K562 (cell line): ENCODE results near the gene PTPRO. TPM values are rescaled to one million over a fixed set of nuclear protein-coding genes. Genes with fewer than 3 reads are reported as not detected.

Experiments
- ATAC-seq: fragments of 200-7000 bp; cut with Tn5 transposase; 3 replicates; pipeline ENCODE4 v1.9.1; 2020; ENCODE audit warnings: moderate library complexity
- BruUV-seq: library from RNA; stranded (reverse); fragments of 400-500 nt; replicated peaks from 2 replicates; lab custom pipeline; 2021; lab: Mats Ljungman, UMichigan
- CTCF ChIA-PET: fragments of 300-600 bp; formaldehyde crosslinking; extraction: SDS; loops from one replicate; lab custom pipeline; 2021; ENCODE audit warnings: low intra/inter-chr PET ratio; lab: Yijun Ruan, JAX
- POLR2A ChIA-PET: fragments of 300-600, 350-650 bp; sonication (Branson Sonifier 250); formaldehyde crosslinking; extraction: SDS; loops from one replicate; lab custom pipeline; 2021; ENCODE audit warnings: antibody characterized with exemption, inconsistent platforms; lab: Yijun Ruan, JAX
- DNase-seq, 4 experiments: peaks; one replicate each; pipeline versions ENCODE4 v3.0.0 to v3.0.0-alpha.2; 2011 to 2018; ENCODE audit warnings: low spot score in 3 of 4, mixed read lengths in 3 of 4; ENCODE audit errors: extremely low read depth in 1 of 4
- FAIRE-seq: peaks from 2 replicates; lab custom pipeline; 2011; peaks lifted over from hg19 to GRCh38; lab: Jason Lieb, UNC
- H2AFZ ChIP-seq: 2 replicates; pipeline ENCODE4 v1.6.0; 2011; ENCODE audit warnings: low read depth, low read length, control low read depth, inconsistent platforms
- H3K27ac ChIP-seq: fragments of 200-600 bp; 3 replicates; pipeline ENCODE4 v1.8.0; 2011; ENCODE audit warnings: low read depth, mild to moderate bottlenecking, control low read depth, inconsistent platforms, low read length, moderate library complexity, mixed read lengths; ENCODE audit errors: extremely low read depth
- H3K27me3 ChIP-seq, 2 experiments: fragments of 300-600 bp in 1 of 2; 2 replicates in 1 of 2; 3 replicates in 1 of 2; pipeline versions ENCODE4 v1.6.0 to v1.8.0; 2011; ENCODE audit warnings: inconsistent platforms in 2 of 2, low read length in 2 of 2, mild to moderate bottlenecking in 1 of 2, mixed read lengths in 1 of 2, moderate library complexity in 1 of 2; ENCODE audit not compliant: control insufficient read depth in 2 of 2, insufficient read depth in 2 of 2
- H3K36me3 ChIP-seq: fragments of 300-600 bp; 3 replicates; pipeline ENCODE4 v1.8.0; 2011; ENCODE audit warnings: mild to moderate bottlenecking, low read length, inconsistent platforms; ENCODE audit not compliant: control insufficient read depth, insufficient read depth
- H3K4me1 ChIP-seq, 2 experiments: fragments of 200-600 bp in 1 of 2; replicated peaks in 1 of 2; 2 replicates in 1 of 2; 3 replicates in 1 of 2; pipeline versions ENCODE4 v1.5.1 to v1.8.0; 2011; ENCODE audit warnings: inconsistent platforms in 2 of 2, low read length in 2 of 2, mild to moderate bottlenecking in 1 of 2, mixed read lengths in 1 of 2, moderate library complexity in 1 of 2; ENCODE audit not compliant: control insufficient read depth in 2 of 2, insufficient read depth in 2 of 2
- H3K4me2 ChIP-seq: 2 replicates; pipeline ENCODE4 v1.6.1; 2011; ENCODE audit warnings: low read length, control low read depth, inconsistent platforms, mixed read lengths; ENCODE audit not compliant: insufficient read depth
- H3K4me3 ChIP-seq: fragments of 200-600 bp; sonication (generic), shearing (Covaris generic); 2 replicates; pipeline ENCODE4 v1.5.1; 2016; ENCODE audit warnings: control low read depth, inconsistent platforms
- H3K79me2 ChIP-seq: fragments of 200-600 bp; 3 replicates; pipeline ENCODE4 v1.8.0; 2011; ENCODE audit warnings: low read length, inconsistent platforms; ENCODE audit not compliant: control insufficient read depth, insufficient read depth
- H3K9ac ChIP-seq, 2 experiments: 2 replicates each; pipeline versions ENCODE4 v1.6.0 to v1.6.1; 2011; ENCODE audit warnings: low read depth in 2 of 2, low read length in 2 of 2, control low read depth in 1 of 2, inconsistent platforms in 1 of 2, mild to moderate bottlenecking in 1 of 2, mixed read lengths in 1 of 2; ENCODE audit not compliant: insufficient read depth in 1 of 2
- H3K9me1 ChIP-seq: one replicate; pipeline ENCODE4 v1.6.0; 2011; ENCODE audit warnings: inconsistent platforms, mild to moderate bottlenecking, low read length, moderate library complexity; ENCODE audit not compliant: control insufficient read depth, insufficient read depth
- H3K9me3 ChIP-seq: replicated peaks from 2 replicates; pipeline ENCODE4 v1.5.1; 2011; ENCODE audit warnings: low read depth, low read length, inconsistent platforms; ENCODE audit not compliant: control insufficient read depth, insufficient read depth
- H4K20me1 ChIP-seq: replicated peaks from 2 replicates; pipeline ENCODE4 v1.6.1; 2011; ENCODE audit warnings: low read length, inconsistent platforms, mixed read lengths; ENCODE audit not compliant: control insufficient read depth, insufficient read depth
- CCAR2 ChIP-seq: fragments of 200-400 bp; formaldehyde crosslinking; IDR thresholded peaks from 2 replicates; pipeline ENCODE4 v1.6.1; 2017; ENCODE audit warnings: mild to moderate bottlenecking, low read depth, low read length
- CREB1 ChIP-seq, 2 experiments: sonication (generic) in 1 of 2; formaldehyde crosslinking in 1 of 2; IDR thresholded peaks; 2 replicates each; pipeline versions ENCODE4 v1.6.1 to v1.8.0; 2012 to 2022; ENCODE audit warnings: inconsistent platforms in 1 of 2, mild to moderate bottlenecking in 1 of 2, missing genetic modification reagents in 1 of 2, moderate library complexity in 1 of 2
- CREB3 ChIP-seq: fragments of 450-650 bp; conservative IDR thresholded peaks from 2 replicates; pipeline ENCODE4 v1.6.1; 2016; ENCODE audit warnings: missing genetic modification characterization, low read depth, mild to moderate bottlenecking, missing compliant biosample characterization, moderate library complexity
- E2F4 ChIP-seq: sonication (generic); formaldehyde crosslinking; IDR thresholded peaks from 2 replicates; pipeline ENCODE4 v1.8.0; 2022; ENCODE audit warnings: mild to moderate bottlenecking, low read depth, missing genetic modification reagents
- HDAC2 ChIP-seq: fragments of 450-650 bp; IDR thresholded peaks from 2 replicates; pipeline ENCODE4 v1.6.1; 2016; ENCODE audit warnings: mild to moderate bottlenecking
- MYC ChIP-seq, 2 experiments: fragments of 250-450 bp in 1 of 2; sonication (Bioruptor Pico) in 1 of 2; IDR thresholded peaks; 2 replicates each; pipeline versions ENCODE4 v1.5.1 to v1.6.1; 2012 to 2021; ENCODE audit warnings: low read depth in 2 of 2, borderline replicate concordance in 1 of 2, improper control_type of control experiment in 1 of 2, low read length in 1 of 2, mild to moderate bottlenecking in 1 of 2, moderate library complexity in 1 of 2
- SMAD4 ChIP-seq: fragments of 250-450 bp; sonication (Bioruptor Pico); conservative IDR thresholded peaks from 2 replicates; pipeline ENCODE4 v1.8.0; 2021; ENCODE audit warnings: inconsistent platforms, mild to moderate bottlenecking, moderate library complexity
- ZNF232 ChIP-seq: sonication (generic); formaldehyde crosslinking; IDR thresholded peaks from 2 replicates; pipeline ENCODE4 v1.8.0; 2022; ENCODE audit warnings: mild to moderate bottlenecking, missing genetic modification reagents
- ZNF239 ChIP-seq: fragments of 250-450 bp; sonication (Bioruptor Pico); IDR thresholded peaks from 2 replicates; pipeline ENCODE4 v1.4.0; 2020; ENCODE audit warnings: mild to moderate bottlenecking
- ZNF586 ChIP-seq: fragments of 450-650 bp; formaldehyde crosslinking; conservative IDR thresholded peaks from 2 replicates; pipeline ENCODE4 v1.4.0; 2020; ENCODE audit warnings: mild to moderate bottlenecking, moderate library complexity
- ZNF589 ChIP-seq: fragments of 200-800 bp; sonication (Bioruptor generic); IDR thresholded peaks from 2 replicates; pipeline ENCODE4 v1.6.1; 2016; ENCODE audit warnings: low read depth, missing genetic modification characterization, missing compliant biosample characterization
- ZNF79 ChIP-seq: fragments of 250-450 bp; sonication (Bioruptor Pico); IDR thresholded peaks from 2 replicates; pipeline ENCODE4 v1.4.0; 2020; ENCODE audit warnings: low read depth, mild to moderate bottlenecking, moderate library complexity
- WGBS: fragments of 100-300 bp; shearing (Covaris generic); methylation state at CpG from one replicate; pipeline ENCODE4 v1.1.6; 2016; ENCODE audit warnings: low coverage, mixed read lengths; ENCODE audit not compliant: insufficient coverage; ENCODE audit errors: missing lambda C conversion rate; 5-methylcytosine and 5-hydroxymethylcytosine counted together
- in situ Hi-C: fragments of 300-500 bp; cut with MboI; formaldehyde crosslinking; loops from 4 replicates; pipeline ENCODE4 v1.15.0; 2018; ENCODE audit warnings: inconsistent platforms, mixed read lengths
- intact Hi-C: fragments of 100-400 bp; cut with micrococcal nuclease; formaldehyde crosslinking; loops from 2 replicates; pipeline ENCODE4 v1.14.2; 2022
- polyA plus RNA-seq, 8 experiments: library from polyadenylated mRNA; depleted of rRNA in 4 of 8; stranded (reverse) in 5 of 8; unstranded in 3 of 8; fragments of >200 nt; fragmentation: Nextera tagmentation in 2 of 8; fragmentation: Illumina TruSeq in 1 of 8; extraction: Ambion mirVana in 2 of 8; extraction: Trizol in 1 of 8; gene quantifications; 2 replicates each; pipeline versions ENCODE4 v1.2.1 to v1.2.3, GENCODE V29; 2011 to 2014; ENCODE audit warnings: inconsistent platforms in 1 of 8, missing spikeins in 1 of 8
- total RNA-seq, 7 experiments: library from RNA; depleted of rRNA in 6 of 7; stranded (reverse); fragments of >200 nt in 6 of 7; fragmentation: Illumina TruSeq in 2 of 7; extraction: Trizol in 2 of 7; gene quantifications; 2 replicates each; pipeline versions ENCODE4 v1.2.1 to v1.2.3, GENCODE V29; 2011 to 2021; ENCODE audit warnings: low replicate concordance in 1 of 7
- TF ChIP-seq, protein P1 (sequence below): sonication (generic); formaldehyde crosslinking; IDR thresholded peaks from 2 replicates; pipeline ENCODE4 v1.8.0; 2022; ENCODE audit warnings: mild to moderate bottlenecking, missing genetic modification reagents
- TF ChIP-seq, protein P2 (sequence below): fragments of 450-650 bp; IDR thresholded peaks from one replicate; pipeline ENCODE4 v1.6.1; 2018; ENCODE audit warnings: mild to moderate bottlenecking, moderate library complexity; ENCODE audit not compliant: partially characterized antibody

The PTPRO gene
- total and polyA plus RNA-seq, 9 of the 15 experiments (the other 6 are each of a cell fraction or from before 2014, with no cell fraction given): 0.22 TPM; not detected in 8

- Histone ChIP-seq H3K9ac (no peak overlapping the region), H3K27ac (no peak overlapping the region), H4K20me1 (no peaks in the 10 kb centered on the region), H3K36me3 (no peaks in the 10 kb centered on the region), H3K4me2 (no peak overlapping the region), H3K4me3 (no peak overlapping the region), H3K4me1 (no peaks in the 10 kb centered on the region), H3K9me1 (no peaks in the 10 kb centered on the region), H3K27me3 (no peaks in the 10 kb centered on the region), H3K9me3 (no peaks in the 10 kb centered on the region), H2AFZ (no peak overlapping the region), H3K79me2 (no peaks in the 10 kb centered on the region)
- no TSS peak for BruUV-seq
- ChIA-PET CTCF (no interaction called here), POLR2A (no interaction called here)
- in situ Hi-C loops: no loop called here
- TF ChIP-seq, protein P1, sequence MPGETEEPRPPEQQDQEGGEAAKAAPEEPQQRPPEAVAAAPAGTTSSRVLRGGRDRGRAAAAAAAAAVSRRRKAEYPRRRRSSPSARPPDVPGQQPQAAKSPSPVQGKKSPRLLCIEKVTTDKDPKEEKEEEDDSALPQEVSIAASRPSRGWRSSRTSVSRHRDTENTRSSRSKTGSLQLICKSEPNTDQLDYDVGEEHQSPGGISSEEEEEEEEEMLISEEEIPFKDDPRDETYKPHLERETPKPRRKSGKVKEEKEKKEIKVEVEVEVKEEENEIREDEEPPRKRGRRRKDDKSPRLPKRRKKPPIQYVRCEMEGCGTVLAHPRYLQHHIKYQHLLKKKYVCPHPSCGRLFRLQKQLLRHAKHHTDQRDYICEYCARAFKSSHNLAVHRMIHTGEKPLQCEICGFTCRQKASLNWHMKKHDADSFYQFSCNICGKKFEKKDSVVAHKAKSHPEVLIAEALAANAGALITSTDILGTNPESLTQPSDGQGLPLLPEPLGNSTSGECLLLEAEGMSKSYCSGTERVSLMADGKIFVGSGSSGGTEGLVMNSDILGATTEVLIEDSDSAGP (CRISPR knock-in tag): no peak
- TF ChIP-seq HDAC2 (no peak), ZNF232 (CRISPR knock-in tag) (no peak), ZNF589 (CRISPR knock-in tag) (no peak), ZNF239 (CRISPR knock-in tag) (no peak), ZNF79 (CRISPR knock-in tag) (no peak), CCAR2 (no peak), SMAD4 (CRISPR knock-in tag) (no peak), CREB3 (tag) (no peak), CREB1 (IDR thresholded peaks at IDR 0.05) (no peak), CREB1 (CRISPR knock-in tag; IDR thresholded peaks at IDR 0.05) (no peak), ZNF586 (CRISPR knock-in tag) (no peak), MYC (IDR thresholded peaks at IDR 0.05; ENCODE audit: low read depth, low read length) (no peak), MYC (CRISPR knock-in tag; IDR thresholded peaks at IDR 0.05; ENCODE audit: borderline replicate concordance, low read depth) (no peak), E2F4 (CRISPR knock-in tag) (no peak)
- TF ChIP-seq, protein P2, sequence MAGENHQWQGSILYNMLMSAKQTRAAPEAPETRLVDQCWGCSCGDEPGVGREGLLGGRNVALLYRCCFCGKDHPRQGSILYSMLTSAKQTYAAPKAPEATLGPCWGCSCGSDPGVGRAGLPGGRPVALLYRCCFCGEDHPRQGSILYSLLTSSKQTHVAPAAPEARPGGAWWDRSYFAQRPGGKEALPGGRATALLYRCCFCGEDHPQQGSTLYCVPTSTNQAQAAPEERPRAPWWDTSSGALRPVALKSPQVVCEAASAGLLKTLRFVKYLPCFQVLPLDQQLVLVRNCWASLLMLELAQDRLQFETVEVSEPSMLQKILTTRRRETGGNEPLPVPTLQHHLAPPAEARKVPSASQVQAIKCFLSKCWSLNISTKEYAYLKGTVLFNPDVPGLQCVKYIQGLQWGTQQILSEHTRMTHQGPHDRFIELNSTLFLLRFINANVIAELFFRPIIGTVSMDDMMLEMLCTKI: no peak
- intact Hi-C loops: no loop called here
- FAIRE-seq (no peak), DNase-seq (no peak), ATAC-seq (no peak)
- 0% methylated on average over 6 of the region's 6 CpGs for WGBS
These were observed 164.6 kb downstream of the PTPRO start for GRCh38 chr12:15486859-15487258.
